ENCODE results near the gene GPRC5C. TPM values are rescaled to one million over a fixed set of nuclear protein-coding genes. Genes with fewer than 3 reads are reported as not detected.

The GPRC5C gene
- total and polyA plus RNA-seq, 9 of the 15 experiments (the other 6 are each of a cell fraction or from before 2014, with no cell fraction given): 0.28 to 9.0 (median 4.1) TPM

- no peak for TF ChIP-seq YY1 (IDR thresholded peaks at IDR 0.05; ENCODE audit: borderline replicate concordance in 1 of 3, control insufficient read depth in 1 of 3, extremely low read depth in 1 of 3, insufficient read depth in 3 of 3, insufficient read length in 1 of 3, insufficient replicate concordance in 2 of 3, low read depth in 1 of 3, low read length in 2 of 3)
- no peak for TF ChIP-seq CBFB (CRISPR knock-in tag; IDR thresholded peaks at IDR 0.05)
- no peak for TF ChIP-seq SAFB (IDR thresholded peaks at IDR 0.05; ENCODE audit: borderline replicate concordance, low read depth, low read length)
- no peak for TF ChIP-seq RERE (CRISPR knock-in tag; IDR thresholded peaks at IDR 0.05; ENCODE audit: borderline replicate concordance)
- no peak for TF ChIP-seq TBL1XR1 (IDR thresholded peaks at IDR 0.05; ENCODE audit: low read length in 2 of 2)
- no peak for TF ChIP-seq DDX20 (tag; IDR thresholded peaks at IDR 0.05; ENCODE audit: low read depth)
- no peak for TF ChIP-seq SIN3B (IDR thresholded peaks at IDR 0.05; ENCODE audit: low read depth)
- TF ChIP-seq SMARCA5 (IDR thresholded peaks at IDR 0.05): peak; percentile 34; the same call in 1 of the 2 replicates
- TF ChIP-seq POLR3G (IDR thresholded peaks at IDR 0.05; ENCODE audit: extremely low read depth, insufficient read length, insufficient replicate concordance): no peak
- peak; percentile 81 for TF ChIP-seq FOSL1 (tag; conservative IDR thresholded peaks at IDR 0.05)
- no peak for TF ChIP-seq POLR2B (IDR thresholded peaks at IDR 0.05; ENCODE audit: low read depth, partially characterized antibody)
- TF ChIP-seq ZNF277 (CRISPR knock-in tag; IDR thresholded peaks at IDR 0.05; ENCODE audit: borderline replicate concordance): no peak
- no peak for TF ChIP-seq RBBP5 (IDR thresholded peaks at IDR 0.05; ENCODE audit: borderline replicate concordance, insufficient read depth, low read length, poor library complexity, severe bottlenecking)
- TF ChIP-seq SMAD4 (CRISPR knock-in tag; conservative IDR thresholded peaks at IDR 0.05): no peak
- no peak; the same call in 1 of the 2 replicates for TF ChIP-seq DMBX1 (CRISPR knock-in tag; IDR thresholded peaks at IDR 0.05; ENCODE audit: borderline replicate concordance)
- no peak for TF ChIP-seq ARHGAP35 (IDR thresholded peaks at IDR 0.05; ENCODE audit: partially characterized antibody)
- no peak for TF ChIP-seq NFRKB (IDR thresholded peaks at IDR 0.05; ENCODE audit: low read depth)
- TF ChIP-seq ZNF717 (CRISPR knock-in tag; IDR thresholded peaks at IDR 0.05): no peak
- no peak for TF ChIP-seq POLR2H (tag; IDR thresholded peaks at IDR 0.05; ENCODE audit: low read depth)
- no peak for TF ChIP-seq ZNF174 (CRISPR knock-in tag; IDR thresholded peaks at IDR 0.05)
- TF ChIP-seq ZNF766 (CRISPR knock-in tag; conservative IDR thresholded peaks at IDR 0.05): no peak; the same call in 1 of the 2 replicates
- TF ChIP-seq MXI1 (IDR thresholded peaks at IDR 0.05; ENCODE audit: low read depth, low read length): no peak
- no peak for TF ChIP-seq XRCC5 (IDR thresholded peaks at IDR 0.05; ENCODE audit: low read depth, low read length)
Observed at GRCh38 chr17:74408262-74408661, 23.6 kb upstream of the GPRC5C start (continued).
